Spinal cord (tissue), 10 donors: ENCODE data around the gene PDCD6IP. TPM values are rescaled to one million over a fixed set of nuclear protein-coding genes. Genes with fewer than 3 reads are reported as not detected.
A peak's percentile ranks its signal among the peaks of the same experiment; 100 is the strongest.

ENCODE experiments used
- DNase-seq, 6 donors: peaks; one replicate each; pipeline versions ENCODE4 v3.0.0 to v3.0.0-alpha.2; 2013 to 2015; ENCODE audit warnings: low spot score in 6 of 6, low read depth in 4 of 6
- H3K27ac ChIP-seq: one replicate; pipeline ENCODE4 v1.5.1; 2013; ENCODE audit warnings: low read depth, low read length, control low read depth
- H3K27me3 ChIP-seq: one replicate; pipeline ENCODE4 v1.6.1; 2013; ENCODE audit warnings: low read length; ENCODE audit not compliant: control insufficient read depth, insufficient read depth
- H3K36me3 ChIP-seq: one replicate; pipeline ENCODE4 v1.6.1; 2013; ENCODE audit warnings: low read length; ENCODE audit not compliant: control insufficient read depth, insufficient read depth
- H3K4me1 ChIP-seq: one replicate; pipeline ENCODE4 v1.6.1; 2013; ENCODE audit warnings: low read length; ENCODE audit not compliant: control insufficient read depth, insufficient read depth
- H3K4me3 ChIP-seq: one replicate; pipeline ENCODE4 v1.5.1; 2013; ENCODE audit warnings: low read depth, low read length, control low read depth
- H3K9me3 ChIP-seq: one replicate; pipeline ENCODE4 v1.6.1; 2013; ENCODE audit warnings: low read length; ENCODE audit not compliant: control insufficient read depth, insufficient read depth
- WGBS: methylation state at CpG from one replicate; pipeline ENCODE4 v1.1.5; 2013; ENCODE audit warnings: missing lambda C conversion rate; ENCODE audit not compliant: insufficient coverage; 5-methylcytosine and 5-hydroxymethylcytosine counted together
- polyA plus RNA-seq, 2 donors: library from polyadenylated mRNA; unstranded; fragments of 120-200 nt; gene quantifications; one replicate each; pipeline ENCODE4 v1.2.1, GENCODE V29; 2013; ENCODE audit not compliant: insufficient read length in 2 of 2
- total RNA-seq, 2 donors: library from RNA; depleted of rRNA in 1 of 2; stranded (reverse); fragments of 120-200 nt in 1 of 2; fragments of >200 nt in 1 of 2; gene quantifications; one replicate each; pipeline versions ENCODE4 v1.2.3 to v1.2.4, GENCODE V29; 2013 to 2014
- donor health status: healthy.

PDCD6IP gene
- total and polyA plus RNA-seq, 4 donors: 111 to 155 (median 144) TPM

- Histone ChIP-seq H3K9me3 (no peaks in the 10 kb centered on the region), H3K4me1 (no peaks in the 10 kb centered on the region), H3K27me3 (peaks cover 3% of the 10 kb centered on the region), H3K36me3 (no peaks in the 10 kb centered on the region), H3K4me3 (no peak overlapping the region), H3K27ac (no peak overlapping the region)
- DNase-seq: no peak
- 90% methylated on average over 3 of the region's 4 CpGs for WGBS
These were observed 6.8 kb upstream of the PDCD6IP start for GRCh38 chr3:33791477-33792166.

- Histone ChIP-seq H3K4me3 (no peak overlapping the region), H3K36me3 (no peaks in the 10 kb centered on the region), H3K4me1 (no peaks in the 10 kb centered on the region), H3K27ac (no peak overlapping the region), H3K27me3 (peaks cover 3% of the 10 kb centered on the region), H3K9me3 (no peaks in the 10 kb centered on the region)
- 100% methylated on average over 1 of the region's 5 CpGs for WGBS
- no peak for DNase-seq
These were observed 6.1 kb upstream of the PDCD6IP start for GRCh38 chr3:33792167-33792892.

DNA sequence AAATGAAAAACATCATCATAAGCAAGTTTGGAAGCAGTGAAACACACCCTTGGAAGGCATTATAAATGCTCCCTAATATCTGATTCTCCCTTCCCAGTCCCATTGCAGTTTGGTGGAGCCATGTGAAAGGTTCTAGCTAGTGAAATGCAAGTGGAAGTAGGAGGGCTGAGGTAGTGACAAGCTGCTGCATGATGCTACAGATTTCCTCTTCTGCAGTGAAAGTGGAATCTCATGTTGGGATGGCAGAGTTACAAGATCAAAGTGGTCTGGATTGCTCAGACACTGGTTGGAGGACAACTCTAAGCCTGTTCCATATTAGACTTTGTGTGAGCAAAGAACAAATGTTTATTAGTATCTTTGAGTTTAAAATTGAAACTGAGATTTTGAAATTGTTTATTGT is 3.3 kb upstream of the PDCD6IP start:
- Histone ChIP-seq H3K4me3 (no peak overlapping the region), H3K36me3 (no peaks in the 10 kb centered on the region)

DNA sequence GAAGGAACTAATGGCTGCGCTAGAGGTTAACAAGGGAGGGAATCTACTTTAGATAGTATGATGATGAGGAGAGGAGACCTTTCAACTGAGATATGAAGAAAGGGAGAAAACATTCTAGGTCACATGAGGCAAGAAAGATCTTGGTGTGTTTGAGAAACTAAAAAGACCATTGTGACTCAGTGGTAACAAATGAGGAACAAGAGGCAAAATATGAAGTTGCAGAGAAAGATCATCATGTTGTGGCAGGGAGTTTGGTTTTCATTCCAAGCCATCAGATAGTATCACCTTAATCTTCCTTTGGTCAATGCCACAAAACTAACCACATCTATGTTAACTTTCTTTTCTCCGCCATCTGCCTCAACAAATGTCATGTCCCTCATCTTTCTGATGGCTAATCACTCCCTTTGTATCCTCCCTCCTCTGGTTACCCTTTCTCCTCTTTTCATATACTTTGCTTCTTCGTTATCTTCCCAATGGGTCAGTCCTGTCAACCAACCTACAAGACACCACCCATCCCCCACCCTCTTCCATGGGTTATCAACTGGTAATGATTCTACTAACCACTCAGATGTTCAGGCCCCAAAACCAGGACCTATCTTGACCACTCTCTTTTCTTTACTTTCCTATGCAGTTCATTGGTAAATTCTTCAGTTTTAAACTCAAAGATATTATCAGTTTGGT is 2.4 kb upstream of the PDCD6IP start:
- WGBS: 100% methylated on average over 3 of the region's 3 CpGs
- peaks cover 11% of the 10 kb centered on the region for H3K4me1 ChIP-seq
- no peak overlapping the region for H3K4me3 ChIP-seq
- no peaks in the 10 kb centered on the region for H3K36me3 ChIP-seq
- H3K9me3 ChIP-seq: no peaks in the 10 kb centered on the region
- no peak overlapping the region for H3K27ac ChIP-seq
- no peak for DNase-seq
- no peaks in the 10 kb centered on the region for H3K27me3 ChIP-seq

More for the DNA sequence above, 3.3 kb upstream of the PDCD6IP start:
- Histone ChIP-seq H3K4me1 (peaks cover 11% of the 10 kb centered on the region), H3K9me3 (no peaks in the 10 kb centered on the region), H3K27ac (no peak overlapping the region), H3K27me3 (no peaks in the 10 kb centered on the region)
- no peak for DNase-seq

DNA sequence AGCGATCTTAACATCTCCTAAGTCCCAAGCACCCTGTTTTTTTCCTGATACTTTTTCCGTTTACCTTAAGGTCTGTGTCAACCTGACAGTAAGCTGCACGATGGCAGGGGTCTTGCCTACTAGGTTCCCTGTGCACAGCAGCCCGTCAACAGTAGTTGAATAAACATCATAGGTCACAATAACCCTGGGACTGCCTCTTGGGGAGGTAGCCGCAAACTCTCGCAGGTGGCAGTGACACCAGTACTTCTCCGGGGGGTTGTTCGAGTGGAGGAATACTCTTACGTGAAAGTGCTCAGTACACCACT is 365 bp upstream of the PDCD6IP start:
- peaks cover 11% of the 10 kb centered on the region for H3K4me1 ChIP-seq
- WGBS: 0% methylated on average over 9 of the region's 9 CpGs
- H3K36me3 ChIP-seq: no peaks in the 10 kb centered on the region
- H3K4me3 ChIP-seq: peak overlapping the region; percentile 98
- DNase-seq: no peak
- H3K27ac ChIP-seq: peak overlapping the region; percentile 95
- H3K27me3 ChIP-seq: no peaks in the 10 kb centered on the region
- no peaks in the 10 kb centered on the region for H3K9me3 ChIP-seq

- H3K36me3 ChIP-seq: no peaks in the 10 kb centered on the region
- peak overlapping the region; percentile 98 for H3K4me3 ChIP-seq
- no peaks in the 10 kb centered on the region for H3K27me3 ChIP-seq
- whole genome bisulfite sequencing: no CpG with 5 or more reads among the region's 3 CpGs
- DNase-seq: no peak
- peak overlapping the region; percentile 95 for H3K27ac ChIP-seq
- peaks cover 11% of the 10 kb centered on the region for H3K4me1 ChIP-seq
- H3K9me3 ChIP-seq: peaks cover 7% of the 10 kb centered on the region
These were observed 747 bp downstream of the PDCD6IP start for GRCh38 chr3:33799202-33799551.

- Histone ChIP-seq H3K27me3 (no peaks in the 10 kb centered on the region), H3K9me3 (peaks cover 7% of the 10 kb centered on the region), H3K4me3 (no peak overlapping the region), H3K4me1 (peaks cover 4% of the 10 kb centered on the region), H3K27ac (no peak overlapping the region), H3K36me3 (no peaks in the 10 kb centered on the region)
- no CpG with 5 or more reads among the region's 1 CpG for WGBS
- no peak for DNase-seq
These were observed 4.8 kb downstream of the PDCD6IP start for GRCh38 chr3:33803252-33803651.

DNA sequence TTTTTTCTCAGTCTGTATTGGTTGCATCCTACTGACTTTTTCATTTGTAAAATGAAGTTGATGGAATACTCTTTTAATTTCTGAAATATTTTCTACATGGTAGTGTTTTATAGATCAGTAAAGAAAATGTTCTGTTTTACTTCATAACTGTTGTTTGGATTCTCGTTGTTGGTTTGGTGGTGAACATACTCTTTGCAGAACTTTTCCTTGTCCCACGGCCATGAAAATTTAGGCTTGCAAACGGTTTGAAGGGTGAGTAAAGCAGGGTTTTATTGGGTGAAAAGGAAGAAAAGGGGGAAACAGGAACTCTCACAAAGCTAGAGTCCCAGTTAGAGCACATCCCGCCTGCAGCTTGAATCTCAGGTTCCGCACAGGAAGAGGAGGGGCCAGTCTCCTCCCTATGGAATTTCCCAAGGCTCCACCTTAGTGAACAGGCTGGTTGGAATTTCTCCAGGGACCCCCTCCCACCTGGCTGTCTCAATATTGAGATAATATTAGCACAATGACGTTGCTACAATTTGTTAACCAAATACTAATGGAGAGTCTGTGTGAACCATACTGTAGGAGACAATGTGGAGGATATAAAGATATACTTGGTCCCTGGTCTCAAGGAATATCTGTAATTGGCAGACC is 5.6 kb downstream of the PDCD6IP start:
- Histone ChIP-seq H3K4me3 (no peak overlapping the region), H3K36me3 (no peaks in the 10 kb centered on the region), H3K4me1 (peaks cover 3% of the 10 kb centered on the region), H3K27ac (no peak overlapping the region), H3K27me3 (no peaks in the 10 kb centered on the region), H3K9me3 (peaks cover 7% of the 10 kb centered on the region)
- no peak for DNase-seq
- WGBS: 97% methylated on average over 5 of the region's 6 CpGs

DNA sequence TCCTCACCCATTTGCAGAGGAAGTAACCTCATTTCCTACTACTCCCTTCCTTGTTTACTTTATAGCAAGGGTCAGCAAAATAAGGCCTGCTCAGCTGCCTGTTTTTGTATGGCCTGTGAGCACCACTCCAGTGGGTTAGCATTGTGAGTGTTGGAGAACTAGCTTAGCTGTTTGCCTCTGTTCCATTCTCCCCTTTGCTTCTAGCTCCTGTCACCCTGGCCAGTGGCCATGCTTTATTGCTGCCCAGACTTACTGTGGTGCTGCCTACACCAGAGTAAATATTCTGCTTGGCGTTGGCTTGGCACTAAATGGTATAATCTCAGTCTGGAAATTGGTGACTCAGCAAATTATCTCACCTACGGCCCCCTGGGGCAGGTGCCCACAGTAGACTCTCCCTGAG is 8.8 kb downstream of the PDCD6IP start:
- Histone ChIP-seq H3K27me3 (no peaks in the 10 kb centered on the region), H3K4me1 (peaks cover 7% of the 10 kb centered on the region), H3K4me3 (no peak overlapping the region), H3K9me3 (peaks cover 7% of the 10 kb centered on the region), H3K27ac (no peak overlapping the region), H3K36me3 (no peaks in the 10 kb centered on the region)
- 100% methylated on average over 1 of the region's 2 CpGs for WGBS
- DNase-seq: no peak
